A204.1 (cell line): ENCODE data around the gene NPTXR.
"Not testable (repeated sequence)": the region's sequence is repeated elsewhere in the genome, so short reads cannot be mapped to it uniquely, and the experiment has no call there.

Experiments
- FAIRE-seq: peaks from 2 replicates; lab custom pipeline; 2012; peaks lifted over from hg19 to GRCh38; lab: Jason Lieb, UNC

NPTXR gene

GRCh38 chr22:38868286-38868721 is 24.5 kb upstream of the NPTXR start:
- no peak for FAIRE-seq

DNA sequence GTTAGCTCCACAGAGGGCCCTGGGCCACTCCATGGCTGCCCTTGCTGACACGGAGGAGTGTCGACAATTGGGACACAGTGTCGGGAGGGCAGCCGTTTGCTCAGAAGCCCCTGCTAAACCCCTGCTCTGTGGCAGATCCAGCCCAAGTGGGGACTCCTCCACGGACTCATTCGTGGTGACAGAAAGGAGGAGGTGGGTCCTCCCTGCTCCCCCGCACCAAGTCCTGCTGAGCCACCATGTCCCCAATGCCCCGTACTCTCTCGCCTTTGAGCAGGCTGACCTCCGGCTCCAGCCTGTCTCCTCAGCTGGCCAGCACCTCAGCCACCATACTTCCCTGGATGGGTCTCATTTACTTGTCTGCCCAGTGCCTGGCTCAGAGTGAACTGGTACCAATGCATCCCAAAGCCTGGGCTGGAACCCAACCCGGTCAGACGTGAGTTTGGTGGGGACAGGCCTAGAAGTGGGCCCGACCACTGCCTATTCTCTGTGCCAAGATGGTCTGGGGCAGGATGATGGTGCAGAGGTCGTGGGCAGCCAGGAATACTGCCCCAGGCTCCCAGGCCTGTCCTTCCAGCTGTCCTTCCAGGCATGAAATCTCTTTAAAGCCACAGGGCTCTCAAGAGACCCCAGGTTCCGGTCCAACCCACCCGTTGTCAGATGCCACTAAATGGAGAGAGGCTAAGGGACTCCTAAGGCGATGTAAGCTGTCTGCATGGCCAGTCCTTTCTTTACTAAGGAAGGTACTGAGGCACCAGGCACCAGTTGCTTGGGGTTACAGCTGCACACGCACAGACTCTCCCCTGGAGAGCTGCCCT is 23.9 kb upstream of the NPTXR start:
- no peak for FAIRE-seq

DNA sequence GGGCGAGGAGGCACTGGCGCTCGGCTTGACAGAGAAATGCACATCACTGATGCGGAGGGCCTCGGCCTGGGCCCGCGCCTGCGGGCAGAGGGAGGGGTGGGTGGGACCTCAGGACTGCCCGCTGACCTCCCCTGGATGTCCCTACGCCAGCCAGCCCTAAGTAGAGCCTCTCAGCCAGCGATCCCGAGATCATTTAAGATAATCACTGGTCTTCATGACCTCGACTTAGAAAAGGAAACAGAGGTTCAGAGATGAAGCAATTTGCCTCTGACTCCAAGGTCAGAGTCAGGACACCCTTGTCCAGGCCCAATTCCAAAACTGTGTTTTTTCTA is 23.3 kb upstream of the NPTXR start:
- FAIRE-seq: no peak

DNA sequence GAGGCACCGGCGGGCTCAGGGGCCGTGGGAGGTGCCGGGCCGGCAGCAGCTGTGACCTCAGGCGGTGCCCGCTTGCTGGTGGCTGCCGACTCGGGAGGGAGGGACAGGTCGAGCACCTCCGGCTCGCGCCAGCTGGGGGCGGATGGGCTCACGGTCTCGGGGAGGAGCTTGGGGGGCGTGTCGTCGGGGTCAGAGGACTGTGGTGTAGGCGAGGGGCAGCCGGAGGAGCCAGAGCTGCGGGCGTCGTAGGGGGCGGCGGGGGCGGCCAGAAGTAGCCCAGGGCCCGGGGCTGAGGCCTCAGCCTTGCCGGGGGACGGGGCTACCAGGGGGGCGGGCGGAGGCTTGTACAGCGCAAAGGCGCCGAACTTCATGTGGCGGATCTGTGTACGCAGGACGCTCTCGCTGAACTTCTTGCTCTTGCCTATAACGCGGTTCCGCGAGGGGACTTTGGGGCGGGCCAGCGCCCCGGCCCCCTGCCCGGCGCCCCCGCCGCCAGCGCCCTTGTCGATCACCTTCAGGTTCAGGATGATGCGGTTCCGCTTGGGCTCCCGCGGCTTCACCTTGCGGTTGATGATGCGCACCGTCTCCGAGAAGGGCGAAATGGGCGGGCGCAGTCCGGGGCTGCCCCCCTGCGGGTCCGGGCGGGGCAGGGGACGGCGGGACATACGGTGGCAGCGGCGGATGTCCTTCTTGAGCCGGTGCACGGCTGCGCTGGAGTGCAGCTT is 22.7 kb upstream of the NPTXR start:
- FAIRE-seq: no peak

GRCh38 chr22:38866024-38866398 is 22.2 kb upstream of the NPTXR start:
- no peak for FAIRE-seq

GRCh38 chr22:38865201-38866023 is 21.6 kb upstream of the NPTXR start:
- FAIRE-seq: no peak

GRCh38 chr22:38864361-38865191 is 20.7 kb upstream of the NPTXR start:
- FAIRE-seq: no peak

- FAIRE-seq: no peak
Observed at GRCh38 chr22:38863531-38864131, 19.8 kb upstream of the NPTXR start.

GRCh38 chr22:38862375-38863329 is 18.8 kb upstream of the NPTXR start:
- FAIRE-seq: peak; percentile 79

- no peak for FAIRE-seq
Observed at GRCh38 chr22:38861927-38862326, 18.1 kb upstream of the NPTXR start.

- peak; percentile 80 for FAIRE-seq
Observed at GRCh38 chr22:38861170-38861876, 17.5 kb upstream of the NPTXR start.

DNA sequence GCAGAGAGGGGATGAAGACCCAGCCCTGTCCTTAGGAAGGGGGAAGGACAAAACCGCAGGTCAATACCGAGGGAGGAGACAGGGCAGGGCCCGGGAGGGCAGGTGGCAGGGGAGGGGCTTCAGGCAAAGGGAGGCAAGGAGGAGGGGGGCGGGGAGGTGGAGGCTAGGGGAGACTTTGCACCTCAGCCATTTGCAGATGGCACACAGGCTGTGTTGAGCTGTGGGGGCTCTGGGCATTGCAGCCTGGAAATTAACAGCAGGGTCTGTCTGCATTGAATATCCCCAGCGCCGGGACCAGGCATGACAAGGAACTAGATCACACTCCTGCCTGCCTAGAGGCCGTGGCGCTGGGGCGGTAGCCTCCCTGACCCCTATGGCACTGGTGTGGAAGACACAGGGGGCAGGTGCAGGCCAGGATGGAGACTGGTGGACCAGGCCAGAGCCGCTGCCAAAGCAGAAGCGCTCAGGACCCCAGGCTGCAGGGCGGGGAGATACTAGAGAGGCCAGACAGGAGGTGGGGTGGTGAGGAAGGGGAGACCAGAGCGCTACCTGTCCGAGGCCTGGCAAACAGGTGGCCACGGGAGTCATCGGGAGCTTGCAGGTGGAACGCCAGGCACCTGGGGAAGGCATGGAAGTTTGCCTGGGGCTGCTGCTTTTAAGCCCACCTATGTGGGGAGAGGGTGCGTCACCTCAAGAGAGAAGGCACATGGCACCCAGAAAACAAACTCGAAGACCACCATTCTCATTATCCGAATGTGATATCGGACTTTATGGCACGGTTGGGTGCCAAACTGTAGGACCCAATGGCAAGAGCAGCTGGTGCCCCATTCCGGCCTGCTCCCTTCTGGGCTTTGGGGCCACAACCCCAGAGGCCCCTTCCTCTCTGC is 16.7 kb upstream of the NPTXR start:
- no peak for FAIRE-seq

DNA sequence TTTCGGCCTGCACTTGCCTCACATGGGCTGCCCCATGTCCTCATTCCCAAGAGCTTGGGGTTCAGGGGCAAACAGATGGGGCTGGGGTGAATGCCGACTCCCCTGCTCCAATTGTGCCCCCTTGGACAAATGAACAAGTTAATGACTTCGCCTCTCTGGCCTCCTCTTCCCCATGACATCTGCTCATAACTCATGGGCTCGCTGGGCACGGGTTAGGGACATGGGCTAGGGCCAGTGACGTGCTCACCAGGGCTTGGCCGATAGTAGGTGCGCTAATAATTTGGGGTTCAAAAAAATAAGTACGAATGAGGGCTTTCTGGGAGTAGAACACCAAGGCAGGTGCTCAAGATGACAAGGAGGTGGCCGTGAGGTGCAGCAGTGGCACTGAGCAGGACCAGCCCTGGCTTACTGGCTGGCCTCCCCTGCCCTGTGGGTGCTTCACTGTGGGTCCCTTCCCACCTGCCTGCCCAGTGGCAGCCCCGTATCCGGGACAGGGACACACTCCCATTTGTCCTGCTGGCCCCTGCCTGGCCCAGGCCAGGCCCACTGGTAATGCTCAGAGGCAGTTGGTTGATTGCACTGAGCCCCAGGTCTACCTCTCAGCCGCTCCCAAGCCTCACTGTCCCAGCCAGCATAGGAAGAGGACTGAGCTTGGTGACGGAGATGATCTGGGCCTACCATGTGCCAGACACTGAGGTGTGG is 15.9 kb upstream of the NPTXR start:
- no peak for FAIRE-seq

GRCh38 chr22:38858492-38858891 is 14.7 kb upstream of the NPTXR start:
- no peak for FAIRE-seq

DNA sequence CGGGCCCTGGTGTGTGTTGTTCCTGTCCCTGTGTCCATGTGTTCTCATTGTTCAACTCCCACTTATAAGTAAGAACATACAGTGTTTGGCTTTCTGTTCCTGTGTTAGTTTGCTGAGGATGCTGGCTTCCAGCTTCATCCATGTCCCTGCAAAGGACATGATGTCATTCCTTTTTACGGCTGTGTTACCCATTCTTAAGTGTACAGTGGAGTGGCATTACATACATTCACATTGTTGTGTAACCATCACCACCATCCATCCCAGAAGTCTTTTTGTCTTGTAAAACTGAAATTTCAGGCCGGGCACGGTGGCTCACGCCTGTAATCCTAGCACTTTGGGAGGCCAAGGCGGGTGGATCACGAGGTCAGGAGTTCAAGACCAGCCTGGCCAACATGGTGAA is 10.6 kb upstream of the NPTXR start:
- not testable (repeated sequence) for FAIRE-seq

- FAIRE-seq: not testable (repeated sequence)
Observed at GRCh38 chr22:38853883-38854282, 10.1 kb upstream of the NPTXR start.

GRCh38 chr22:38853196-38853651 is 9.4 kb upstream of the NPTXR start:
- no peak for FAIRE-seq

- no peak for FAIRE-seq
Observed at GRCh38 chr22:38852522-38852921, 8.7 kb upstream of the NPTXR start.
